Testis (tissue), 2 donors: Measurements from ENCODE around the gene NOL4L.

Experiments used
- POLR2A ChIP-seq: fragments of 450-650 bp; IDR thresholded peaks from one replicate; pipeline ENCODE4 v1.6.1; 2017; ENCODE audit warnings: antibody characterized with exemption, mild to moderate bottlenecking, moderate library complexity
- TF ChIP-seq, protein P1 (sequence below), 3 experiments: fragments of 450-650 bp in 2 of 3; fragments of 200-600 bp in 1 of 3; sonication (generic) in 1 of 3; IDR thresholded peaks; one replicate each; pipeline ENCODE4 v1.5.1; 2016 to 2019; ENCODE audit warnings: antibody characterized with exemption in 3 of 3, mild to moderate bottlenecking in 2 of 3, moderate library complexity in 1 of 3

GRCh38 chr20:32589256-32589655, 4.1 kb upstream of the NOL4L start:
- TF ChIP-seq, protein P1, sequence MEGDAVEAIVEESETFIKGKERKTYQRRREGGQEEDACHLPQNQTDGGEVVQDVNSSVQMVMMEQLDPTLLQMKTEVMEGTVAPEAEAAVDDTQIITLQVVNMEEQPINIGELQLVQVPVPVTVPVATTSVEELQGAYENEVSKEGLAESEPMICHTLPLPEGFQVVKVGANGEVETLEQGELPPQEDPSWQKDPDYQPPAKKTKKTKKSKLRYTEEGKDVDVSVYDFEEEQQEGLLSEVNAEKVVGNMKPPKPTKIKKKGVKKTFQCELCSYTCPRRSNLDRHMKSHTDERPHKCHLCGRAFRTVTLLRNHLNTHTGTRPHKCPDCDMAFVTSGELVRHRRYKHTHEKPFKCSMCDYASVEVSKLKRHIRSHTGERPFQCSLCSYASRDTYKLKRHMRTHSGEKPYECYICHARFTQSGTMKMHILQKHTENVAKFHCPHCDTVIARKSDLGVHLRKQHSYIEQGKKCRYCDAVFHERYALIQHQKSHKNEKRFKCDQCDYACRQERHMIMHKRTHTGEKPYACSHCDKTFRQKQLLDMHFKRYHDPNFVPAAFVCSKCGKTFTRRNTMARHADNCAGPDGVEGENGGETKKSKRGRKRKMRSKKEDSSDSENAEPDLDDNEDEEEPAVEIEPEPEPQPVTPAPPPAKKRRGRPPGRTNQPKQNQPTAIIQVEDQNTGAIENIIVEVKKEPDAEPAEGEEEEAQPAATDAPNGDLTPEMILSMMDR (IDR thresholded peaks at IDR 0.05), result no peak
- no peak for TF ChIP-seq POLR2A
